MV-4-11 (cell line): Measurements from ENCODE around the gene GDF2.

Experiments used
- DNase-seq: peaks from one replicate; lab custom pipeline; 2025; lab: John Stamatoyannopoulos, UW

The GDF2 gene

DNA sequence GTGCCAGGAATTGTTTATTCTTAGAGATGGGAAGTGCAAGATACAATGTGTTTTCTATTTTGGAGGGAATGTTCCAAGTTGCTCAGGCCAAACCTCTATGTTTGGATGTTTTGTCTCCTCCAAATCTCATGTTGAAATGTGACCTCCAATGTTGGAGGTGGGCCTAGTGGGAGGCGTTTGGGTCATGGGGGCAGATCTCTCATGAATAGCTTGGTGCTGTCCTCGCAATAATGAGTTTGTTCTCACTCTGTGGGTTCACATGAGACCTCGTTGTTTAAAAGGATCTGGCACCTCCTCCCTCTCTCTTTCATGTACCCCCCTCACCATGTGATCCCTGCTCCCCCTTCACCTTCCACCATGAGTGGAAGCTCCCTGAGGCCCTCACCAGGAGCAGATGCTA lies 30.6 kb upstream of the GDF2 start:
- no peak for DNase-seq

DNA sequence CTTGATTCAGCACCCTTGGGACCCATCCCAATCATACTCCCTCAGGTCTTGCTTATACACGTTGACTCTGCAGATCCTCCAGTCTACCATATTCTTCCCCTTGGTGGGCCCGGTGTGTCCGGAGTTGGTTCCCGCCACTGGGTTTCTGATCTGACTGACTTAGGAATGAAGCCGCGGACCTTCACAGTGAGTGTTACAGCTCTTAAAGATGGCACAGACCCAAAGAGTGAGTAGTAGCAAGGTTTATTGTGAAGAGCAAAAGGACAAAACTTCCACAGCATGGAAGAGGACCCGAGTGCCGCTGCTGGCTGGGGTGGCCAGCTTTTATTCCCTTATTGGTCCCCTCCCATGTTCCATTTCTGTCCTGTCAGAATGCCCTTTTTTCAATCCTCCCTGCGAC lies 28.2 kb upstream of the GDF2 start:
- DNase-seq, result no peak

DNA sequence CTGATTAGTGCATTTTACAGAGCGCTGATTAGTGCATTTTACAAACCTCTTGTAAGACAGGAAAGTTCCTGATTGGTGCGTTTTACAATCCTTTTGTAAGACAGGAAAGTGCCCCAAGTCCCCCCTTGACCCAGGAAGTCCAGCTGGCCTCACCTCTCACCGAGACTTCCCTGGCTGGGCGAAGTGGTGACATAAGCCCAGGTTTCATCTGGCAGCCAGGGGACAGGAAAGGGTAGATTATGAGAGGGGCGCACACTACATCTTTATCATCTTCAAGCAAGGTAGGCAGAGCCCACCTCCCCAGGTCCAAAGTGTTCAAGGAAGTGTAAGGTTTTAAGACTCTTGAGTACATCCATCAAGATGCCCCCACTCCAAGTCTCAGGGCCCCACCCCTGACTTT lies 27.8 kb upstream of the GDF2 start:
- no peak for DNase-seq

DNA sequence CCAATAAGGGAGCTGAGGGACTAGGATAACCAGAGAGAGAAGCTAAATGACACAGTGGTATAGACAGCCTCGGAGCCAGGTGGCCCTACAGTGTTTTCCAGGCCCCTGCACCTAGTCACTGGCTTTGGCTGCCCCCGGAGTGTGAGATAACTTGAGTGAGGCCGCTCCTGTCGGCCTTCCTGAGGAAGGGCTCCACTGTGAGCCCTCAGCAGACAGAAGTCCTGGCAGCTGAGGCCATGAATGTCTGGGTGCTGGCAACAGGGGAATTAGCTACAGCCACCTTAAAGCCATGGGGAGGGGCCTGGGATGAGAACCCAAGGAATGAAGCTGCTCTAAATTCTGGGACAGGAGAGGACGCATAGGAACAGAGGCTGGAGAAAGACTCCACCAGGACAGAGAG lies 26.8 kb upstream of the GDF2 start:
- DNase-seq, result no peak

DNA sequence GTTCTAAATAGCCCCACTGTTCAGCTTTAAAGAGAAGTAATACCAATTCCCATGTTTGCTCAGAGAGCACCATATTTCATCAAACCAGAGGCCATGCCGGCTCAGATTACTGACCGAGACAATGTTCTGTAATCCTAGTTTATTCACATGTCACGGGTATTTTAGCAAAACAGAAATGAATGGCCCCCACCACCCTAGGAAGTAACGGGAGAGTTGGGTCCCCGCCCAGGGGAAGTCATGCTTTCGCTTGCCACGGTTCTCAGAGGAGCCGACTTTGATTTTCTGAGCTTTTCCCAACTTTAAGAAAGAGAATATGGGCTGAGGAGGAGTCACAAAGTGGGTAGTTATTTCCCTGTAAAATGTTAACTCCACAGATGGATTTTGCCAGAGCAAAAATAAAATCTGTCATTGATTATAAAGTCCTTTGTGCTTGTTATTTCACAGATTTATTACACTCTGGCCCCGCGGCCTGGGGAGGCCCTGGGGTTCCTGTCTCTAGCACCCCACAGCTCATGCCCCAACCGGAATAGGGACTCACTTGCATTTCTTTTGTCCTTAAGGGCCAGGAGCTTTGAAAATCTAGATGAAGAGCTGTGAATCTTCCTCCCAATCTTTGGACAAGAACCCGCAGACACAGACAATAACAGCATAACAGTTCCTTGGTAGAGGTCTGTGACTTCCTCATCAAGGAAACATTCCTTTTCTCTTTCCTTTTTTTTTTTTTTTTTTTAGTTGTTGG lies 25.9 kb upstream of the GDF2 start:
- no peak for DNase-seq

DNA sequence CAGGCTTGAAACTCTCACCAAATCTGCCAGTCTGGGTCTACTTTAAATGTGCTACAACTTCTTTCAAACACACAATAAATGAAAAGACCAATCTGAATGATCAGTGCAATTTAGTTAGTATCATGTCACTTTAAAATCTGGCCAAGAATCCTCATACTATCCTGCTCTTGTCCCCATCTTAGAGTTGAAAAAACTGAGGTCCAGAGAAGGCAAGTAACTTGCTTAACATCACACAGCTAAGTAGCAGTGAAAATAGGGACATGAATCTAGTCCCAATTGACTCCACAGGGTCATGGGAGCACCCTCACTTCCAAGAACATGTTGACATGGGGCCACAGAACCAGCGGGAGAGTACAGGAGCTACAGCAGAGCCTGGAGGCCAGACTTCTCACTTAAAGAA lies 25.3 kb upstream of the GDF2 start:
- DNase-seq, result no peak

DNA sequence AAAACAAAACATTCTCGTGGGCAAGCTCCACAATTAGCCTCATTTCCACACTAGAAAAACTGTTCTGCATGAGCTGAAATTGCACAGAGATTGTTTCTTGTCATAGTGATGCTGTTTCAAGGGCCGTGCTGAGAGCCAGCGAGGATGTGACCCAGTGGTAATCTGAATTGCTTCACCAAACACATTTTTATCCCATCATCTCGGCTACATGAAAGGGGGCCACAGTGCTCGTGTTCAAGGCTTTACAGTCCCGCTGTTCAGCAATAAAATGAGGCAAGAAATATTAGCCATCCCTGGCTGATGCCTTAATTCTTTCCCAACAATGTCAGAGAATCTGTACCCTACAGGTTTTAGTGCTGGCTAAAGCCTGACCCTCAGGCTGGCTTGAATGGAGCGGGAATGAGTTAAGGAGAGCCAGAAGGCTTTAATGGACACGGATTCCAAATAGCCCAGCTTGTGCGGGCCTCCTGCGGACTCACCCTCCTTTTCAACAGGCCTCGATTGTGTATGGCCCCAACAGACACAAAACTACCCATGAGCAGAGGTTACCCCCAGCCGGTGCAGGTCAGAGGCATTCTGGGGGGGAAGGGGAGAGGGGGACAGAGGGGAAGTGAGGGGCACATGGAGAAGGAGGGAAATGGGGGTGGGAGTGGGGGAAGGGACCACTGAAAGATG lies 24.3 kb upstream of the GDF2 start:
- DNase-seq, result no peak

DNA sequence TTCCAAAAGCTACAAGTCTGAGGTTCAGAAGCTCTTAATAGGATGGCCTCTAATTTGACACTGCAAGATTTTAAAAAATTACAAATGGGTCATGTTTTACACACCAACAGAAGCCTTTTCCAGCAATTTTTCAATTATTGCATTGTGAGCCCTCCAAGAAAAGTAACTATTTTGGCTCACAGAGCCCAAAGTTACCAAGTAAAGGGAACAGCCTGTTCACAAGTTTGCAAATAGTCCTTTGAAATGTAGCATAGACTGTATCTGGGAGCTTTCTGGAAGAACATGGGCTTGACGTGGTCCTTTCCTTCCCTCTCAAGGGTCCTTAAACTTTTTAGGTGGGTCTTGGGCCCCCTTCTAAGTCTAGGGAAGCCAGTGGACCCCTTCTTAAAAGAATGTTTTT lies 23.5 kb upstream of the GDF2 start:
- no peak for DNase-seq

DNA sequence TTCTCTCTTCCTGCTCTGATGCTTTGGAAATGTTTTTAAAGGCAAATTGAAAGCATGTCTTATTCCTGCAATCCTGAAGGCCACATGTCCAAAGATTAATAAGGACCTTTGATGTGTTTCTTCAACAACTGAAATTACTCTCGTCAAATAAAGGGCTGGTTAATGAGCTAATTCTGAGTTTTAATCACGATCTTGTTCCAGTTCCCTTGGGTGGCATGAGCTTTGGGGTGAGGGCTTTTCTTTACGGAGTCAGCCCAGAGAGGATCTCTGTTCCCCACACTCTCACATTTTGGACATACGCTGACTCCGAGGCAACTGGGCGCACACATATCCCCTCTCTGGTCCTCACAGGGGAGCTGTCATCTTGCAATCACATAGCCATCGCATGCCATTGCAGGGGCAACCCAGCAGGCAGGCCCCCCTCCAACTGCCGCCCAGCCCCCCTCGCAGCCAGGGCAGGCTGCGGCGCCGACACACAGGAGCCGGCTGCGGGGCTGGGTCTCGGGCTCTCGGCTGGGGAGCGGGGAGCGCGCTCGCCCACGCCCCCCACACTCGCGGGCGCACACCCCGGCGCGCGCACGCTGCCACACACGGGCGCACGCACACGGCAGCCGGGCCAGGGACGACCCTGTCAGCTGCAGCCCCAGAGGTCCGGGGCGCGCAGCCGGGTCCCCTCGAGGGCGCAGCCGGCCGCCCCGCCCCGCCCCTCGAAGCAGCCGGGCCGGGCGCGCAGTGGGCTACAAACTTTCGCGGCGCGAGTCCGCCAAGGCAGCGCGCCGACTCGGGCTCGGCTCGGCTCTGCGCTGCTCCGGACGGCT lies 22.4 kb upstream of the GDF2 start, which contains the start of gene GDF10:
GDF10 (plus strand) TSS at position 587 of the 818 bp plus-strand sequence. CDS start 455 bp downstream, outside the sequence.
- no peak for DNase-seq

DNA sequence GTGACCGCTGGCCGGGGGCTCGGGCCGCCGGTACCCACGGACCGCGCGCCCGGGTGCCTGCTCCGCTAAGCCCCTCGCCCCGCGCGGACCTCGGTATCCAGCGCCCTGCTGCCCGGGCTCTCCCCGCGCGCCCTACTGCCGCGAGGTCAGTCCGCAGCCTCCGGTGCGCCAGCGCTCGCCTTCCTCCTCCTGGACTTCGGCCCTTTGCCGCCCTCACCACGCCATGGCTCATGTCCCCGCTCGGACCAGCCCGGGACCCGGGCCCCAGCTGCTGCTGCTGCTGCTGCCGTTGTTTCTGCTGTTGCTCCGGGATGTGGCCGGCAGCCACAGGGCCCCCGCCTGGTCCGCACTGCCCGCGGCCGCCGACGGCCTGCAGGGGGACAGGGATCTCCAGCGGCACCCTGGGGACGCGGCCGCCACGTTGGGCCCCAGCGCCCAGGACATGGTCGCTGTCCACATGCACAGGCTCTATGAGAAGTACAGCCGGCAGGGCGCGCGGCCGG lies 21.8 kb upstream of the GDF2 start:
- no peak for DNase-seq

DNA sequence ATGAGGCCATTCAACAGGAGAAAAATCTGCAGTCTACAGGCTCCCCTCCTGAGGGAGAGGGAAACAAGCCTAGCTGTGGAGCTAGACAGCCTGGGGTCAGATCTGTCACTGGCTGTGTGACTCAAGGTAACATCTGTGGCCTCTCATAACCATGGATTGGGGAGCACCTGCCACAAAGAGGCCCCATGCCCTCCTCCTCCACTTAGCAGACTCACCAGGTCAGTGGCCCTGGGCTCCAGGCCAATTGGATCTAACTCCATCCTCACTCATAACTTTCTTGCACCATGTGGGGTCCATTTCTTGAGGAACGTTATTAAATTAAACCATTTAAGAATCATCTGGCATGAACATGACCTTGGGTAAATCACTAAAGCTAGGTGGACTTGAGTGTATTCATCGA lies 20.4 kb upstream of the GDF2 start:
- DNase-seq, result no peak

DNA sequence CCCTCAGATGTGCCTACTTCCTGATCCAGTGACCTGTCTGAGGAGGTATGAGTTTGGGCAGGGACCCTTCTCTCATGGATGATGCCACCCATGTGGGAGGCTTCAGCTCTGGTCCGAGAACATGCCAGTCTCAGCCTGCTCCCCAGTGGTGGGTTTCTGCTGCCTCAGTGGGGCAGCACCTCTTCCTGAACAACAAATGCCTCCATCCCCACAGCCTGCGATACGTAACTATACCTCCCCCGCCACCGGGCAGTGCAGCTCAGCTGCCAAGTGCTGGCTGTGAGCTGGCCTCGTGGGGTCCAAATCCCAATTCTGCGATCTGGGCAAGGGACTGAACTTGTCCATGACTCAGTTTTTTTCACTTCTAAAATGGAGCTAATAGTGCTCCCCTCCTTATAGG lies 19.1 kb upstream of the GDF2 start:
- no peak for DNase-seq

DNA sequence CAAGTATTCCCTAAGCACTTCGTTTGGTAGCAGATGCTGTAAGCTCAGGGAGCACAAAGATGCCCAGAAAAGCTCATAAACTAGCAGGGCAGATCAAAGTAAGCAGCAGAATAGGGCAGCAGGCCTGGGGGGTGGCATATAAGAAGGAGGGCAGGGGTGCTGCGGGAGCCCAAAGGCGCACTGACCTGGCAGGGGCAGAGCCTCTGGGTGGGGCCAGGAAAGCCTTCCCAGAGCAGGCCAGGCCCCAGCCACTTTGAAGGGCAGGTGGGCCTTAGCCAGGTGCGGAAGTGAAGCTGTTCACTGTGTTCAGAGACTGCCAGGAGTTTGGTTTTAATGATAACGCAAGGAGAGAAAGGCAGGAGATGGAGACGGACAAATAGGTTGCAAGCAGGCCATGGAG lies 18.4 kb upstream of the GDF2 start:
- DNase-seq, result no peak

DNA sequence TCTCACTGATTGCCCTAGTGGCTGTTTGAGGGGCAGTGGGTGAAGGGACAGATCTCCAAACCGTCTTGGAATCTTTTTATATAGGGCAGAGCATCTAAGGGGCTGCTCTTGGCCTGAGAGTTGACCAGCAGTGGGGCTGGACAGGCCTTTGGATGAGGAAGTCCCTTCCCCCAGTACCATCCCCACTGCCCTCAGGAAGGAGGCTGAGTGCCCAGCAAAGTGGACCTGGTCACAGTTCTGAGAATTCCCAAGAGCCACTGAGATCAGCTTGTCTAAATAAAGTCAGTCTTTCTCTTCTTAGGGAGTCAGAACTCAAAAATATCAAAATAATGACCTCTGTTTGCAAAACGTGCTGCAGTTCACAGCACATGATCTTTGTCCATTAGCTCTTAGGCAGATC lies 16.7 kb upstream of the GDF2 start:
- DNase-seq, result no peak

DNA sequence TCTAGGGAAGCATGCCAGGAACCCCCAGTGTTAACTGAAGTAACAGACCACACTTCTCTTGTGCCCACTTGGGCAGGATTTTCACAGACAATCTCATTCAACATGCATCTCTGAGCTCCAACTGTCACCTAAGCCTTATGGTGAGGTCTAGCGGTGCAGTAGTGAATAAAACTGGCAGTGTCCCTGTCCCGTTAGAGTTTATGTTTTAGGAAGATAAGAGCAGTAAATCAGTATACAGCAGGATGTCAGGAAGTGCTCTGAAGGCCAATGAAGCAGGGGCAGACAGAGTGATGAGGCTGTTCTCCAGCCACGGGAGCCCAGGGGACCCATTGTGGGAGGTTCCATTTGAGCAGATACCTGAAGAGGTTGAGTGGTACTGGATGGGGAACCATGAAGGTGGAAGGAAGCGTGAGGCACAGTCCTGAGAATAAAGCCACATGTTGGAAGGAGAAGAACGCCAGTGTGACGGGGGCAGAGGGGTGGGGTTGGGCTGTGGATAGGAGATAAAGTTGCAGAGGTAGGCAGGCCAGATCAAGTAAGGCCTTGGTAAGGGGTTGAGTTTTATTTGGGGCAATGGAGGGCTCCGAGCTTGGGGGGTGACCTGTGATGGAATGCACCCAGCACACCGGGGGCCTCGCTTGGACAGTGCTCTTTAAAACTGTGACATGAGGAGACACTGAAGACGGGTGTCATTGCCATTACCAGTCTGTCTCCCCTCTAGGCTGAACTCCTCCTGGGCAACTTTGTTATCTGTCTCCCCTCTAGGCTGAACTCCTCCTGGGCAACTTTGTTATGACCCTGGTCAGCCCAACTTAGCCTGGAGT lies 15.7 kb upstream of the GDF2 start:
- no peak for DNase-seq

DNA sequence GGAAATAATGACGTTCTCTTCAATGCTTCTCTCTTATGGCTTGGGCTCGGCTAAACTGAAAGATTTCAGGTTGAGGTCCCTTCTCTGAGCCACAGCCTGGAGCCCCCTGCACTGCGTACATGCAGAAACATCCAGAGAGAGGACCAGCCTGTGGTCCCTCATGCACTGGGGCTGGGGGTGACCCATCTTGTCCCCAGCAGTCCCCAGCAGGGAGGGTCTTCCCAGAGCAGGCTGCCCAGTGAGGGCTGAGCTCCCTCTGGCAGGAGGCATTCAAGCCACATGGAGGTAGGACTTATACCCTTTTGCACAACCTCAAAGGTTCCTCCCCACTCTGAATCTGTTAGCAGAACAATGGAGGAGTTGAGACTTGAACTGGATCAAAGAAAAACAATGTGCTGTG lies 14.9 kb upstream of the GDF2 start:
- no peak for DNase-seq

DNA sequence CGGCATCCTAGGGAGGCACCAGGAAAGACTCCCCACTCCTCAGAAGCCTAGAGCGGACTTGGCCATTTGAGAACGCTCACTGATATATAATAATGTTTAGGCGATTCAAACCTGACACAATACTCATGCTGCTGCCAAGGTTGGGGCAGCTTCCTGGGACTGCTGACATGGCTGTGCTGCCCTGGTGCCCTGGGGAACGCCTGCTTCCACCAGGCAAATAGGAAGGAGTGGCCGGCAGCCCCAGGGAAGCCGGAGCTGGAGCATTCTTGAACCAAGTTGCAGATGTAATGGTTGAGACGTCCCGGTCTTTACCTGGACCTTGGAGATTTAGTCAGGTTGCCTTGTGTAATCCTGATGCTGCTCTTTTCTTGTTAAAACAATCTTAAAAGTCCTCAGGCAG lies 13.5 kb upstream of the GDF2 start:
- no peak for DNase-seq

DNA sequence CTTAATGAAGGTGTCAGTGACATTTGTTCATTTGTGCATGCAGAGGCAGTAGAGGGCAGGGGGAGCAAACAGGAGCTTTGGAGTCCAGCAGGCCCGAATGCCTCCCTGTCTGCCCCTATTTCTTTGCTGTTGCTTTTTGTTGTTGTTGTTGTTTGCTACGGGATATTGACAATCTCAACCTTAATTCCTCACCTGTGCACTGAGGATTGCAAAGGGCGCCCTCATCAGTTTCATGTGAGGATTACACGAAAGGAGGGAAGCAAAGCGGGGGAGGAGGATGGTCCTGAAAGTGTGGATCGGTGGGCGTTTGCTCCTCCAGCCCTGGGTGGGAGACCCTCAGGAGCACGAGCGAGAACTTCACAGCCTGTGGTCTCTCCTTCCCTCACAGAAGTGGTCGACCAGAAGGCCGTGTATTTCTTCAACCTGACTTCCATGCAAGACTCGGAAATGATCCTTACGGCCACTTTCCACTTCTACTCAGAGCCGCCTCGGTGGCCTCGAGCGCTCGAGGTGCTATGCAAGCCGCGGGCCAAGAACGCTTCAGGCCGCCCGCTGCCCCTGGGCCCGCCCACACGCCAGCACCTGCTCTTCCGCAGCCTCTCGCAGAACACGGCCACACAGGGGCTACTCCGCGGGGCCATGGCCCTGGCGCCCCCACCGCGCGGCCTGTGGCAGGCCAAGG lies 12.7 kb upstream of the GDF2 start:
- DNase-seq, result no peak

DNA sequence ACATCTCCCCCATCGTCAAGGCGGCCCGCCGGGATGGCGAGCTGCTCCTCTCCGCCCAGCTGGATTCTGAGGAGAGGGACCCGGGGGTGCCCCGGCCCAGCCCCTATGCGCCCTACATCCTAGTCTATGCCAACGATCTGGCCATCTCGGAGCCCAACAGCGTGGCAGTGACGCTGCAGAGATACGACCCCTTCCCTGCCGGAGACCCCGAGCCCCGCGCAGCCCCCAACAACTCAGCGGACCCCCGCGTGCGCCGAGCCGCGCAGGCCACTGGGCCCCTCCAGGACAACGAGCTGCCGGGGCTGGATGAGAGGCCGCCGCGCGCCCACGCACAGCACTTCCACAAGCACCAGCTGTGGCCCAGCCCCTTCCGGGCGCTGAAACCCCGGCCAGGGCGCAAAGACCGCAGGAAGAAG lies 12.2 kb upstream of the GDF2 start:
- DNase-seq, result no peak

DNA sequence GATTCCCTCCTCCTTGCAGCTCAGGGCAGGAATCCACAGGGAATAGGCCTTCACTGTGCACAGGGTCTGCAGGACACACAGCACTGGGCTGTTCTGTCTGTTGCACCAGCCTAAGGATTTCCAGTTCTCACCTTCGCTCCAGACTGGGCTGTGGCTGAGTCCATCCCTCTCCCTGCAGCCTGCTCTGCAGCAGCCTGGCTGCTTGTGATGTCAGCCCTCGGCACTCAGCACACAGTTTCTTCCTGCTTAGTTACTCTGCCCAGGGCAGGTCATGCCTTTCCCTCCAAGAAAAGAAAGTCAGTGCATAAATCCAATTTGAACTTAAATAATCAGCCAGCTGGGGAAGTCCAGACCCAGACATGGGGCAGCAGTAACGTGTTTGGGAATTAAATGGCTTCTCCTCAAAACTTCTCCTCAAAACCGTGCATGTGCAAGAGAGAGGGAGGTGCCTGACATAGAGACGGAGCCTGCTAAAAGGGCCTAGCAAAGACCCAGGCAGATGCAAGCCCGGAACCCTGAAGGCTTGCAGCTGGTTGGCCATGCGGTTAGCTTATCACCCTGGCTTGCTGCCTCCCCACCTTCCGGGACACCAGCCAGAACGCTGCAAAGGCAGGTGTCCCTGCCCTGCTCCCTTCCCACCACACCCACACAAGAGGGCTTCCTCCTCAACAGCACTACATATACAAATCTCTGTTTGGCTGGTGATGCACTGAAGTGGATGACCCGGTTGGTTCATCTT lies 10.9 kb upstream of the GDF2 start:
- DNase-seq, result no peak
